ENCODE results near the gene KRTAP3-2. TPM values are rescaled to one million over a fixed set of nuclear protein-coding genes. Genes with fewer than 3 reads are reported as not detected.

KRTAP3-2 gene
- total RNA-seq, 1 experiment from 2014 or later, result not detected

GRCh38 chr17:40966848-40967247 is 32.9 kb downstream of the KRTAP3-2 start, which contains the start of gene KRT39:
TSS of gene KRT39 (minus strand) at chr17:40966948. CDS start at chr17:40966856, 92 bp downstream.
- intact Hi-C loops (cut with micrococcal nuclease), result no loop called here
- H3K79me2 ChIP-seq (ENCODE audit: insufficient read depth, low read length), result no peaks in the 10 kb centered on the region
- H3K4me1 ChIP-seq (ENCODE audit: control insufficient read depth in 1 of 2, insufficient read depth in 2 of 2, low read length in 2 of 2), result peaks cover 0 to 4% of the 10 kb centered on the region in 2 experiments; a peak in 2 of 4 replicates
- ChIA-PET POLR2A (no interaction called here), CTCF (no interaction called here), RAD21 (ENCODE audit: low non-redundant PET in 1 of 2, low total read pairs in 2 of 2, uncharacterized antibody in 2 of 2, unreplicated experiment in 2 of 2) (no interaction called here)
- no peaks in the 10 kb centered on the region for H3K27me3 ChIP-seq (ENCODE audit: insufficient read depth, low read length)
- peaks cover 0 to 23% of the 10 kb centered on the region in 2 experiments; a peak in 1 of 4 replicates for H3K9me3 ChIP-seq (ENCODE audit: control insufficient read depth in 1 of 2, insufficient read depth in 1 of 2, low read depth in 1 of 2, low read length in 2 of 2)
- ATAC-seq (no peak), DNase-seq (ENCODE audit: low read depth, low spot score) (no peak)
- no TSS peak for BruUV-seq (replicated peaks)
- H3K27ac ChIP-seq (ENCODE audit: low read depth, low read length), result no peak within 1 kb of the TSS
- H3K9me2 ChIP-seq (ENCODE audit: insufficient read depth), result no peaks in the 10 kb centered on the region
- TF ChIP-seq MAX (IDR thresholded peaks at IDR 0.05) (no peak), YY1 (IDR thresholded peaks at IDR 0.05; ENCODE audit: extremely low read depth, insufficient replicate concordance, low read depth, low read length) (no peak), JUND (IDR thresholded peaks at IDR 0.05) (no peak), POLR2A (IDR thresholded peaks at IDR 0.05; ENCODE audit: borderline replicate concordance, extremely low read depth, insufficient read depth, insufficient read length) (no peak), SRF (IDR thresholded peaks at IDR 0.05; ENCODE audit: low read depth) (no peak), EGR1 (IDR thresholded peaks at IDR 0.05; ENCODE audit: low read depth) (no peak), ATF3 (IDR thresholded peaks at IDR 0.05) (no peak), CBX3 (IDR thresholded peaks at IDR 0.05; ENCODE audit: low read depth) (no peak), REST (IDR thresholded peaks at IDR 0.05; ENCODE audit: low read depth) (no peak), CEBPB (IDR thresholded peaks at IDR 0.05; ENCODE audit: low read depth) (no peak), RAD21 (IDR thresholded peaks at IDR 0.05; ENCODE audit: low read depth) (no peak), SIN3A (IDR thresholded peaks at IDR 0.05; ENCODE audit: low read depth) (no peak), SP1 (IDR thresholded peaks at IDR 0.05; ENCODE audit: low read depth) (no peak), ZNF274 (IDR thresholded peaks at IDR 0.05; ENCODE audit: low read depth, low read length) (no peak), POLR2AphosphoS5 (IDR thresholded peaks at IDR 0.05; ENCODE audit: low read depth, low read length) (no peak), FOSL1 (IDR thresholded peaks at IDR 0.05; ENCODE audit: low read depth) (no peak), ELF1 (IDR thresholded peaks at IDR 0.05; ENCODE audit: borderline replicate concordance, low read depth) (no peak), ZFX (IDR thresholded peaks at IDR 0.05) (no peak), CTCF (IDR thresholded peaks at IDR 0.05 in 2 of 3, conservative IDR thresholded peaks at IDR 0.05 in 1 of 3; ENCODE audit: borderline replicate concordance in 1 of 3, insufficient read depth in 1 of 3, low read depth in 2 of 3, low read length in 2 of 3) (no peak), EZH2phosphoT487 (IDR thresholded peaks at IDR 0.05; ENCODE audit: borderline replicate concordance) (no peak)
- H3K36me3 ChIP-seq (ENCODE audit: control insufficient read depth in 1 of 2, insufficient read depth in 2 of 2, low read length in 2 of 2), result peaks cover 0 to 24% of the 10 kb centered on the region in 2 experiments; a peak in 2 of 4 replicates
- no peak within 1 kb of the TSS for H2AFZ ChIP-seq (ENCODE audit: low read depth, low read length, poor library complexity, severe bottlenecking)
- no peak within 1 kb of the TSS for H3K4me3 ChIP-seq (replicated peaks in 1 of 2; ENCODE audit: low read depth in 1 of 2, low read length in 2 of 2)
- H4K20me1 ChIP-seq (ENCODE audit: insufficient read depth), result no peaks in the 10 kb centered on the region
- no peak within 1 kb of the TSS for H3K4me2 ChIP-seq (ENCODE audit: low read length)
- no peak within 1 kb of the TSS for H3K9ac ChIP-seq (ENCODE audit: low read length)

Measured in HCT116 (cell line).